ENCODE data around the gene ALKBH5. TPM values are rescaled to one million over a fixed set of nuclear protein-coding genes. Genes with fewer than 3 reads are reported as not detected.

Gene ALKBH5
- total and polyA plus RNA-seq, 11 donors = 89.2 to 233 (median 192) TPM

GRCh38 chr17:18148586-18148985 lies 35.0 kb upstream of the ALKBH5 start:
- H3K4me3 ChIP-seq = no peak overlapping the region
- H3K9me3 ChIP-seq = no peaks in the 10 kb centered on the region
- no peak overlapping the region for H3K27ac ChIP-seq
- intact Hi-C loops (cut with DNase I) = loop anchor here in 5 of 10 donors (5.0 to 10.0 kb wide), 3 partner anchors 46 to 66 kb away; no protein-coding TSS in a partner anchor
- TF ChIP-seq CTCF (IDR thresholded peaks at IDR 0.05) = no peak
- TF ChIP-seq POLR2A (IDR thresholded peaks at IDR 0.05) = no peak
- 90 to 95% (median 92%) methylated on average over 6 to 7 of the region's 7 CpGs for WGBS, 4 donors
- no peaks in the 10 kb centered on the region for H3K27me3 ChIP-seq
- ATAC-seq (no peak), DNase-seq (no peak)
- no peaks in the 10 kb centered on the region for H3K36me3 ChIP-seq
- H3K4me1 ChIP-seq = peaks cover 0 to 9% (median 5%) of the 10 kb centered on the region in 12 donors

DNA sequence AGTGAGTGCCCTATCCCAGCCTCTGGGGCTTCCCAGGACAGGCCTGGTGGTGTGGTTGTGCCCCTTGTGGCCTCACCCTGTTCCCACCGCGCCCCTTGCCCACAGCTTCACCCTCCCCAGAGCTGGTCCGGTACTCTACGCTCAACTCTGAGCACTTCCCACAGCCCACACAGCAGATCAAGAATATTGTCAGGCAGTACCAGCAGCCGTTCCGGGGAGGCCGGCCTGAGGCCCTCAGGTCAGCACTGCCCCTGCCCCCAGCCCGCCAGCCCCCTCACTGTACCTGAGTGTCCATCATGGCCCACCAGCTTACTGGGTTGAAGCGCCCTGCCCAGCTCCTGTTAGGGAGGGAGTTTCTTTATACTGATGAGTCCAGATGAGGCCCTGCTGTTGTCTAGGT lies 32.3 kb upstream of the ALKBH5 start:
- Histone ChIP-seq H3K27ac (no peak overlapping the region), H3K4me3 (no peak overlapping the region), H3K9me3 (no peaks in the 10 kb centered on the region), H3K27me3 (no peaks in the 10 kb centered on the region), H3K4me1 (peaks cover 0 to 15% (median 5%) of the 10 kb centered on the region in 12 donors), H3K36me3 (no peaks in the 10 kb centered on the region)
- WGBS, 4 donors = 78 to 100% (median 90%) methylated on average over 7 to 9 of the region's 9 CpGs
- DNase-seq (no peak), ATAC-seq (no peak)
- intact Hi-C loops (cut with DNase I) = no loop called here
- TF ChIP-seq CTCF (IDR thresholded peaks at IDR 0.05) (no peak), POLR2A (IDR thresholded peaks at IDR 0.05) (no peak)

GRCh38 chr17:18155179-18155578 lies 28.4 kb upstream of the ALKBH5 start:
- no peaks in the 10 kb centered on the region for H3K36me3 ChIP-seq
- TF ChIP-seq CTCF (IDR thresholded peaks at IDR 0.05) (no peak), POLR2A (IDR thresholded peaks at IDR 0.05) (no peak)
- 94 to 96% (median 95%) methylated on average over 13 to 14 of the region's 14 CpGs for WGBS, 4 donors
- no peak overlapping the region for H3K4me3 ChIP-seq
- intact Hi-C loops (cut with DNase I) = no loop called here
- DNase-seq (no peak), ATAC-seq (no peak)
- no peaks in the 10 kb centered on the region for H3K9me3 ChIP-seq
- H3K27me3 ChIP-seq = no peaks in the 10 kb centered on the region
- H3K27ac ChIP-seq = no peak overlapping the region
- H3K4me1 ChIP-seq = peaks cover 0 to 29% (median 10%) of the 10 kb centered on the region in 12 donors

DNA sequence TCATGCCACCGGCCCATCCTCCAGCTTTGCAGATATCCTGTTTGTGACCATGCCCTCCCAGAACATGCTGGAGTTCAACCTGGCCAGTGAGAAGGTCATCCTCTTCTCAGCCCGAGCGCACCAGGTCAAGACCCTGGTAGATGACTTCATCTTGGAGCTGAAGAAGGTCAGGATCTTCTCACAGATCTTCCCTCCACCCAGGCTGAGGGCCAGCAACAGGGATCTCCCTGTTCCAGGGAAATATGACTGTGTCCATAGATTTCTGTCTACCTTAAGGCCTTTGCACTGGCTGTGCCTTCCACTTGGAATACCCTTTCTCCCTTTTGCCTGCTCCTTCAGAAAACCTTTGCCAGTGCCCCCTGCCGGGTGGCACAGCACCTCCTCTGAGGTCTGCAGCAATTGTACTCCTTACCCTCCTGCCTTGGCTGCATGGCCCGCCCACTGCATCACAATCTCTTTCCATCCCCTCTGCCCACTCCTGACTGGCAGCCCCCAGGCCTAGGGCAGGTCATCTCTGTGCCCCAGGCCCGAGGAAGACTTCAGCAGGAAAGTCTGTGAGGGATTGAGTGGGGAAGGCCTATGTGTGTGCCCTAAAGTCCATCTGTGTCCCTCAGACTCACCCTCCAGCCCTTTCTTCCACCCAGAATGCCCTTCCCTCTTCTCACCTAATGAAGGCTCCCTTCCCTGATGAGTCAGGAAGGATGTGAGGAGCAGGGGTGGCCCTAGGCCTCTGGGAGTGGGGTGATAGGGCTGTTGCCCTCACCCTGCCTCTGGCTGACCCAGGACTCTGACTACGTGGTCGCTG lies 27.3 kb upstream of the ALKBH5 start:
- ATAC-seq (no peak), DNase-seq (no peak)
- intact Hi-C loops (cut with DNase I) = no loop called here
- H3K4me1 ChIP-seq = peaks cover 0 to 29% (median 10%) of the 10 kb centered on the region in 12 donors
- 73 to 78% (median 76%) methylated on average over 8 of the region's 8 CpGs for WGBS, 4 donors
- TF ChIP-seq POLR2A (IDR thresholded peaks at IDR 0.05) (no peak), CTCF (IDR thresholded peaks at IDR 0.05) (no peak)
- H3K36me3 ChIP-seq = no peaks in the 10 kb centered on the region
- no peak overlapping the region for H3K4me3 ChIP-seq
- no peaks in the 10 kb centered on the region for H3K27me3 ChIP-seq
- H3K9me3 ChIP-seq = no peaks in the 10 kb centered on the region
- no peak overlapping the region for H3K27ac ChIP-seq

Data from heart left ventricle (tissue), 16 donors.